Measurements from ENCODE around the gene HOOK2.
A peak's percentile ranks its signal among the peaks of the same experiment; 100 is the strongest.

HOOK2 gene

DNA sequence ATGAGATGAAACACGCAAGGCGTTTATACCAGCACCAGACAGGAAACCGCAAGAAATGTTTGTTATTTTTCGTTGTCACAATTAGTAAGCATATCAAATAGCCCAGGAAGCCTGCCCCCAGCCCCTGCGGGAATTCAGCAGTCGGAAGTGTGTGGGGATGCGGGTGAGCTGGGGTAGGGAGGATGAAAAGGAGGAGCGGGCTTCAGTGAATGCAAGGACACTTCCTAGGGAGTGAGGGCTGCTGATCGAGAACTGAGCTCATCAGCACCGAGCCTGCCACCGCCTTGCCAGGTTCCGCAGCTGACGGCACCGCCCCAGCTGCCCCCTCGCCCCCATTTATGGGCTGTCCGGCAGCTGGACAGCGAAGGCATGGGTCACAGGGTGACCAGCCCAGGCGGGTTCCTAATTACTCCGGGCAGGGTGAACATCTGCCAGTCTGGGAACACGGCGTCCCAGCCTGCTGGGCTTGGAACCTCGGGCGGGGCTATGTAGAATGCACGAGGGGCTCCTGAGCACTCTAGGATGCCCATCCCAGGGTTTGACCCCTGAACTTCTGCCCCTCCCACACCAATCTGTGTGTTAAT, 25.3 kb downstream of the HOOK2 start:
- Histone ChIP-seq H3K27me3 (ENCODE audit: insufficient read depth, low read depth) (peaks cover 56% of the 10 kb centered on the region), H3K9ac (no peak overlapping the region), H3K36me3 (ENCODE audit: insufficient read depth) (no peaks in the 10 kb centered on the region), H3K4me2 (no peak overlapping the region; the same call in 1 of the 2 replicates), H3K79me2 (ENCODE audit: insufficient read depth, low read depth) (no peaks in the 10 kb centered on the region), H3K4me3 (IDR thresholded peaks at IDR 0.05; ENCODE audit: insufficient read depth, low read depth, low read length) (no peak overlapping the region), H2AFZ (ENCODE audit: low read depth) (no peak overlapping the region), H4K20me1 (ENCODE audit: insufficient read depth) (no peaks in the 10 kb centered on the region), H3K27ac (no peak overlapping the region), H3K4me1 (ENCODE audit: low read depth, poor library complexity, severe bottlenecking) (no peaks in the 10 kb centered on the region)
- TF ChIP-seq, protein P1, sequence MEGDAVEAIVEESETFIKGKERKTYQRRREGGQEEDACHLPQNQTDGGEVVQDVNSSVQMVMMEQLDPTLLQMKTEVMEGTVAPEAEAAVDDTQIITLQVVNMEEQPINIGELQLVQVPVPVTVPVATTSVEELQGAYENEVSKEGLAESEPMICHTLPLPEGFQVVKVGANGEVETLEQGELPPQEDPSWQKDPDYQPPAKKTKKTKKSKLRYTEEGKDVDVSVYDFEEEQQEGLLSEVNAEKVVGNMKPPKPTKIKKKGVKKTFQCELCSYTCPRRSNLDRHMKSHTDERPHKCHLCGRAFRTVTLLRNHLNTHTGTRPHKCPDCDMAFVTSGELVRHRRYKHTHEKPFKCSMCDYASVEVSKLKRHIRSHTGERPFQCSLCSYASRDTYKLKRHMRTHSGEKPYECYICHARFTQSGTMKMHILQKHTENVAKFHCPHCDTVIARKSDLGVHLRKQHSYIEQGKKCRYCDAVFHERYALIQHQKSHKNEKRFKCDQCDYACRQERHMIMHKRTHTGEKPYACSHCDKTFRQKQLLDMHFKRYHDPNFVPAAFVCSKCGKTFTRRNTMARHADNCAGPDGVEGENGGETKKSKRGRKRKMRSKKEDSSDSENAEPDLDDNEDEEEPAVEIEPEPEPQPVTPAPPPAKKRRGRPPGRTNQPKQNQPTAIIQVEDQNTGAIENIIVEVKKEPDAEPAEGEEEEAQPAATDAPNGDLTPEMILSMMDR (conservative IDR thresholded peaks at IDR 0.05; ENCODE audit: low read depth, low read length): no peak

DNA sequence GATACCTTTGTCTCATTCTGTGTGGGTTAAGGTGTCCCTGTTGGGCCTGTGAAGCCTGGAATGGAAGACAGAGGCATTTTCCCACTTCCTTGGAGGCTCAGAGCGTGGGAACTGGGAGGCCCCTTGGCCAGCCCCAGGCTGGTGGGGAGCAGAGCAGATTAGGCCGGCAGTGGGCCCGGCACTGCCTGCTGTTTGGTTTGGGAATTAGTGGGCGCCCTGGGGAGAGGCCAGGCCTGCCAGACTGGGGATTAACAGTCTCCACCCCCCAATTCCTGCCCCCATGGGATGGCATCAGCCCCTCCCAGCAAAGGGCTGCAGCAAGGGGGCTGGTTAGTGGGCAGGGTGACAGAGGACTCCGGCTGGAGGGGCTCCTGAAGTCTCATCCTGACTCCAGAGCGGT, 26.9 kb downstream of the HOOK2 start:
- H3K27me3 ChIP-seq (ENCODE audit: insufficient read depth, low read depth): peaks cover 44% of the 10 kb centered on the region
- no peak overlapping the region for H2AFZ ChIP-seq (ENCODE audit: low read depth)
- H4K20me1 ChIP-seq (ENCODE audit: insufficient read depth): no peaks in the 10 kb centered on the region
- H3K4me2 ChIP-seq: no peak overlapping the region
- no peaks in the 10 kb centered on the region for H3K36me3 ChIP-seq (ENCODE audit: insufficient read depth)
- H3K79me2 ChIP-seq (ENCODE audit: insufficient read depth, low read depth): no peaks in the 10 kb centered on the region
- H3K9ac ChIP-seq: no peak overlapping the region
- no peak overlapping the region for H3K4me3 ChIP-seq (IDR thresholded peaks at IDR 0.05; ENCODE audit: insufficient read depth, low read depth, low read length)
- no peak overlapping the region for H3K27ac ChIP-seq
- H3K4me1 ChIP-seq (ENCODE audit: low read depth, poor library complexity, severe bottlenecking): no peaks in the 10 kb centered on the region
- TF ChIP-seq, protein P1 (conservative IDR thresholded peaks at IDR 0.05; ENCODE audit: low read depth, low read length): no peak

DNA sequence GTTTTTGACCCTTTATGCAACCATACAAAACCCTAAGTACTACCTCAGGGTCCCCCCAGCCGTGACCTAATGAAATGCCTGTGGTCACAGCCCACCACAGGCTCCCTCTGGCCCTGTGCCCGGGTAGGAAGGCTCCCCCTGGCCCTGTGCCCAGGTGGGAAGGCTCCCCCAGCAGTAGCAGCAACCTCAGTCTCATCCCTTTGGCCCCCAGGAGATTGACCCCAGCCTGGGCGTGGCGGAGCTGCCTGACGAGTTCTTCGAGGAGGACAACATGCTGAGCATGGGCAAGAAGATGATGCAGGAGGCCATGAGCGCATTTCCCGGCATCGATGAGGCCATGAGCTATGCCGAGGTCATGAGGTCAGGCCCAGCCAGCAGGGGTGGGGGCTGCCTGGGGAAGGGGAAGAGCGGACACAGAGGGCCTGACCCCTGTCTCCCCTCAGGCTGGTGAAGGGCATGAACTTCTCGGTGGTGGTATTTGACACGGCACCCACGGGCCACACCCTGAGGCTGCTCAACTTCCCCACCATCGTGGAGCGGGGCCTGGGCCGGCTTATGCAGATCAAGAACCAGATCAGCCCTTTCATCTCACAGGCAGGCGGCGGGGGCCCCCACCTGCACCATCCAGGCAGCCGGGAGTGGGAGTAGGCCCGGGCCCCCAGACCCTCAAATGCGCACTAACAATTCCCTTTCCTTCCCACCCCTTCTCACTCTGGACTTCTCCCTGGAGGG, 30.0 kb downstream of the HOOK2 start:
- Histone ChIP-seq H3K4me3 (IDR thresholded peaks at IDR 0.05; ENCODE audit: insufficient read depth, low read depth, low read length) (no peak overlapping the region), H4K20me1 (ENCODE audit: insufficient read depth) (no peaks in the 10 kb centered on the region), H3K27me3 (ENCODE audit: insufficient read depth, low read depth) (peaks cover 13% of the 10 kb centered on the region), H3K36me3 (ENCODE audit: insufficient read depth) (no peaks in the 10 kb centered on the region), H3K79me2 (ENCODE audit: insufficient read depth, low read depth) (no peaks in the 10 kb centered on the region), H2AFZ (ENCODE audit: low read depth) (no peak overlapping the region), H3K4me2 (no peak overlapping the region), H3K27ac (no peak overlapping the region), H3K4me1 (ENCODE audit: low read depth, poor library complexity, severe bottlenecking) (no peaks in the 10 kb centered on the region), H3K9ac (no peak overlapping the region)
- TF ChIP-seq, protein P1 (conservative IDR thresholded peaks at IDR 0.05; ENCODE audit: low read depth, low read length): no peak

DNA sequence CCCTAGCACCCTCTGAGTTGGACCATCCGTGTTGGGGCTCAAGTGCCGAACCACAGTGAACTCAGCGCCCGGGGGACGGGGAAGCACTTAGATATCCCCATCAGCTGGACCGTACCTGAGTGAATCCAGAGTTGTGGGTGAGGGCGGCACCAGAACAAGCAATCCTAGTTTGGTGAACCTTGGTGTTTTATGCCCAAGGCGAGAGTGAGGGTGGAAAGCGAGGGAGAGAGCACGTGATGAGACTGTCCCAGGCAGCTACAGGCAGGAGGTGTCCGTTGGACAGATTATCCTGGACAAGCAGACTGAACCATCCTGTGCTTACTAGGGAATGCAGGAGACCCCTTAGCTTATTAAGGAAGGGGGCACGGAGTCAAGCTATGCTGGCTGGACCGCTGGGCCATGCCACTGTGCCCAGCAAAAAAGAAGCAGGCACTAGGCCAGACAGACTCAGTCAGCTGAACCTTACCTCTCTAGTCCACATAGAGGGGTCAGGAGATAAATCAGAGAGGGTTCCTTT, 37.5 kb downstream of the HOOK2 start:
- Histone ChIP-seq H3K27ac (peak overlapping the region; percentile 84; the same call in 1 of the 2 replicates), H3K79me2 (ENCODE audit: insufficient read depth, low read depth) (peaks cover 27% of the 10 kb centered on the region), H2AFZ (ENCODE audit: low read depth) (peak overlapping the region; percentile 80; the same call in 1 of the 2 replicates)

More for the DNA sequence above, 37.5 kb downstream of the HOOK2 start:
- Histone ChIP-seq H3K36me3 (ENCODE audit: insufficient read depth) (no peaks in the 10 kb centered on the region; the same call in 1 of the 2 replicates), H3K27me3 (ENCODE audit: insufficient read depth, low read depth) (no peaks in the 10 kb centered on the region), H3K4me1 (ENCODE audit: low read depth, poor library complexity, severe bottlenecking) (peaks cover 24% of the 10 kb centered on the region), H3K9ac (peak overlapping the region; percentile 81), H3K4me3 (IDR thresholded peaks at IDR 0.05; ENCODE audit: insufficient read depth, low read depth, low read length) (no peak overlapping the region), H4K20me1 (ENCODE audit: insufficient read depth) (no peaks in the 10 kb centered on the region; the same call in 1 of the 2 replicates), H3K4me2 (peak overlapping the region; percentile 83)
- TF ChIP-seq, protein P1 (conservative IDR thresholded peaks at IDR 0.05; ENCODE audit: low read depth, low read length): no peak
